ENCODE measurements around the gene COA1.

The COA1 gene

GRCh38 chr7:43592326-43592725 lies 137.0 kb downstream of the COA1 start:
- no peak overlapping the region for H3K4me3 ChIP-seq (ENCODE audit: low read depth in 1 of 2, low read length in 2 of 2)
- no peaks in the 10 kb centered on the region for H3K9me3 ChIP-seq (ENCODE audit: low read length)
- no peaks in the 10 kb centered on the region for H3K36me3 ChIP-seq (ENCODE audit: insufficient read depth, low read length)
- H3K27me3 ChIP-seq (ENCODE audit: control insufficient read depth in 1 of 2, insufficient read depth in 2 of 2, low read length in 2 of 2) = no peaks in the 10 kb centered on the region
- H3K27ac ChIP-seq (ENCODE audit: low read depth, low read length) = no peak overlapping the region
- no peak overlapping the region for H3K9ac ChIP-seq (ENCODE audit: low read length)
- H3K4me1 ChIP-seq (ENCODE audit: insufficient read depth, low read length) = peaks cover 8% of the 10 kb centered on the region

DNA sequence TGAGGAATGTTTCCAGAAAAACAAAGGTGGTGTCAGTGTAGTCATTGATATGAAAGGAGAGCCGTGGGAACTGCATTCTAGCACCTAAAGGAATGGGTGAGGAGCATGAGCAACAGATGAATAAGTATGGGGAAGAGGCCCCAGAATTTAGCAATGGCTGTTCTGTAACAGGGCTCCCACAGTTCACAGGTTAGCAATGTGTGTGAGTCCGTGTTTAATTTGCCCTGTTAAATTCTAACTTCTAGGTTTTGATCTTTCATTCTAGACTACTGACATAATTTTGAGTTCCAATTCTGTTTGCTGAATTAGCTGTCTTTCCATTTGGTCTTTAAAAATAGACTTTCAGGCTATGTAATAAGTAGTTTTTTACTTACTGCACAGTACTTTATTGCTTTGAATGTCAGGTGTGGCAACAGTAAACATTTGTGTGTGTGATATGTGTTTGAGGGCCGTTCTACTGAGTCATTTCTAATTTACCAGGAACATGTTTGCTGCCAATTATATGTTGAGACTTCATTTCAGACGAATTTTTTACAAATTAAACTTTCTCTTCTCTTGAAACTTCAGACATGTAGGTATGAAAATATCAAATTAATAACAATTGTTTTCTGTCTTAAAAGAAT lies 137.7 kb downstream of the COA1 start:
- no peaks in the 10 kb centered on the region for H3K9me3 ChIP-seq (ENCODE audit: low read length)
- H3K9ac ChIP-seq (ENCODE audit: low read length) = no peak overlapping the region
- peaks cover 8% of the 10 kb centered on the region for H3K4me1 ChIP-seq (ENCODE audit: insufficient read depth, low read length)
- H3K4me3 ChIP-seq (ENCODE audit: low read depth in 1 of 2, low read length in 2 of 2) = no peak overlapping the region
- no peaks in the 10 kb centered on the region for H3K36me3 ChIP-seq (ENCODE audit: insufficient read depth, low read length)
- no peak overlapping the region for H3K27ac ChIP-seq (ENCODE audit: low read depth, low read length)
- no peaks in the 10 kb centered on the region for H3K27me3 ChIP-seq (ENCODE audit: control insufficient read depth in 1 of 2, insufficient read depth in 2 of 2, low read length in 2 of 2)

- Histone ChIP-seq H3K4me3 (ENCODE audit: low read depth in 1 of 2, low read length in 2 of 2) (no peak overlapping the region), H3K9ac (ENCODE audit: low read length) (no peak overlapping the region), H3K4me1 (ENCODE audit: insufficient read depth, low read length) (peaks cover 8% of the 10 kb centered on the region), H3K27me3 (ENCODE audit: control insufficient read depth in 1 of 2, insufficient read depth in 2 of 2, low read length in 2 of 2) (no peaks in the 10 kb centered on the region), H3K9me3 (ENCODE audit: low read length) (no peaks in the 10 kb centered on the region), H3K27ac (ENCODE audit: low read depth, low read length) (no peak overlapping the region), H3K36me3 (ENCODE audit: insufficient read depth, low read length) (no peaks in the 10 kb centered on the region)
Observed at GRCh38 chr7:43590862-43591557, 138.3 kb downstream of the COA1 start.

GRCh38 chr7:43589728-43590127 lies 139.6 kb downstream of the COA1 start:
- H3K9me3 ChIP-seq (ENCODE audit: low read length) = no peaks in the 10 kb centered on the region
- no peaks in the 10 kb centered on the region for H3K36me3 ChIP-seq (ENCODE audit: insufficient read depth, low read length)
- H3K4me1 ChIP-seq (ENCODE audit: insufficient read depth, low read length) = peaks cover 15% of the 10 kb centered on the region
- H3K9ac ChIP-seq (ENCODE audit: low read length) = no peak overlapping the region
- H3K27ac ChIP-seq (ENCODE audit: low read depth, low read length) = no peak overlapping the region
- no peaks in the 10 kb centered on the region for H3K27me3 ChIP-seq (ENCODE audit: control insufficient read depth in 1 of 2, insufficient read depth in 2 of 2, low read length in 2 of 2)
- H3K4me3 ChIP-seq (ENCODE audit: low read depth in 1 of 2, low read length in 2 of 2) = no peak overlapping the region
